Mesodermal cell (in vitro differentiated cells): ENCODE results near the gene SLC39A8.

Source experiments
- H3K27ac ChIP-seq: 2 replicates; pipeline ENCODE4 v1.7.0; 2013; ENCODE audit warnings: mild to moderate bottlenecking, low read depth, low read length, moderate library complexity; ENCODE audit not compliant: severe bottlenecking
- H3K36me3 ChIP-seq: 2 replicates; pipeline ENCODE4 v1.7.1; 2013; ENCODE audit warnings: mild to moderate bottlenecking, low read length, moderate library complexity; ENCODE audit not compliant: control insufficient read depth, insufficient read depth
- H3K4me1 ChIP-seq: one replicate; pipeline ENCODE4 v1.7.1; 2013; ENCODE audit warnings: mild to moderate bottlenecking, low read length; ENCODE audit not compliant: insufficient read depth, control insufficient read depth, poor library complexity, severe bottlenecking
- H3K4me3 ChIP-seq: 2 replicates; pipeline ENCODE4 v1.7.0; 2013; ENCODE audit warnings: low read length, control low read depth, mild to moderate bottlenecking; ENCODE audit not compliant: insufficient read depth, poor library complexity, severe bottlenecking; ENCODE audit errors: extremely low read depth
- H3K9me3 ChIP-seq: 2 replicates; pipeline ENCODE4 v1.7.1; 2013; ENCODE audit warnings: mild to moderate bottlenecking, low read length, moderate library complexity; ENCODE audit not compliant: control insufficient read depth
- WGBS, 2 experiments: methylation state at CpG; one replicate each; pipeline ENCODE4 v1.1.5; 2013; ENCODE audit warnings: missing lambda C conversion rate in 2 of 2; ENCODE audit not compliant: insufficient coverage in 2 of 2; 5-methylcytosine and 5-hydroxymethylcytosine counted together

Gene SLC39A8

DNA sequence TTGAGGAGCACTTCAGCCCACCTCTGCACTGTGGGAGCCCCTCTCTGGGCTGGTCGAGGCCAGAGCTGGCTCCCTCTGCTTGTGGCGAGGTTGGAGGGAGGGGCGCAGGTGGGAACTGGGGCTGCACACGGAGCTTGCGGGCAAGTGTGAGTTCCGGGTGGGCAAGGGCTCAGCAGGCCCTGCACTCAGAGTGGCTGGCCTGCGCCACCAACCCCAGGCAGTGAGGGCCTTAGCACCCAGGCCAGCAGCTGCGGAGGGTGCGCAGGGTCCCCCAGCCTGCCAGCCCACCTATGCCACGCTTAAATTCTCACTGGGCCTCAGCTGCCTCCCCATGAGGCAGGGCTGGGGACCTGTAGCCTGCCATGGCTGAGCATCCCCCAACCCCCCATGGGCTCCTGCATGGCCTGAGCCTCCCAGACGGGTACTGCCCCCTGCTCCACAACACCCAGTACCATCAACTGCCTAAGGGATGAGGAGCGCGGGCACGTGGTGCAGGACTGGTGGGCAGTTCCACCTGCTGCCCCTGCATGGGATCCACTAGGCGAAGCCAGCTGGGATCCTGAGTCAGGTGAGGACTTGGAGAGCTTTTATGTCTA is 110.9 kb downstream of the SLC39A8 start:
- no peaks in the 10 kb centered on the region for H3K9me3 ChIP-seq
- H3K27ac ChIP-seq, result no peak overlapping the region
- WGBS, 2 experiments, result 90 to 97% methylated on average over 10 to 13 of the region's 15 CpGs
- H3K4me3 ChIP-seq, result no peak overlapping the region
- H3K36me3 ChIP-seq, result no peaks in the 10 kb centered on the region
- H3K4me1 ChIP-seq, result no peaks in the 10 kb centered on the region

- H3K9me3 ChIP-seq, result peaks cover 5% of the 10 kb centered on the region
- H3K36me3 ChIP-seq, result no peaks in the 10 kb centered on the region
- H3K27ac ChIP-seq, result no peak overlapping the region
- H3K4me1 ChIP-seq, result no peaks in the 10 kb centered on the region
- no peak overlapping the region for H3K4me3 ChIP-seq
Observed at GRCh38 chr4:102230194-102230593, 115.1 kb downstream of the SLC39A8 start.

DNA sequence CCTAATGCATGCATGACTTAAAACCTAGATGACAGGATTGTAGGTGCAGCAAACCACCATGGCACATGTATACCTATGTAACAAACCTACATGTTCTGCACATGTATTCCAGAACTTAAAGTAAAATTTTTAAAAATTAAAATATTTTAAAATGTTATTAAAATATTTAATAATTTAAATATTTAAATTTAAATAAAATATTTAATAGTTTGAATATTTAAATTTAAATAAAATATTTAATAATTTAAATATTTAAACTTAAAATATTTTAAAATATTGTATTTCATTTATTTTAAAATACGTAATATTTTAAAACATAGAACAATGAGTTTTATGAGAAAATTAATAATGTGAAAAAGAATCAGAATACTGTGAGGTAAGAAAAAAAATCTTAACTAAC is 117.9 kb downstream of the SLC39A8 start:
- H3K4me1 ChIP-seq, result no peaks in the 10 kb centered on the region
- no peak overlapping the region for H3K27ac ChIP-seq
- H3K4me3 ChIP-seq, result no peak overlapping the region
- peaks cover 5% of the 10 kb centered on the region for H3K9me3 ChIP-seq
- WGBS, 2 experiments, result no CpG with 5 or more reads among the region's 1 CpG
- no peaks in the 10 kb centered on the region for H3K36me3 ChIP-seq

DNA sequence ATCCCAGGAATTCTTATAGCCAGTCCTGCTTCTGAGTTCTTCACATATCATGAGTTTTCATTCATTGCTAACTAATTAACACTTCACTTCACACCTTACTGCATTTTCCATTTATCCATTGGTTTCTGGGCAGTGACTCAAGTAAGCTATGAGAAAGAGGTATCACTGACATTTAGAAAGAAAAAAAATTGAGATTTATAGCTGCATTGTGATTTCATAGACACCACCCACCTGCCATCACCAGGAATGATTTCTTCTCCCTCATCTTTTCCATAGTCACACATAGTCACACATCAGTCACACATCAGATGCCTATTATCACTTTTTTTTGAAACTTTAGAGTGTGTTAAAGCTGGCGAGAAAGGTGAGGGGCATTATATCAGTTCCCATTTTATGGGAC is 121.8 kb downstream of the SLC39A8 start:
- Histone ChIP-seq H3K4me3 (no peak overlapping the region), H3K9me3 (peaks cover 2% of the 10 kb centered on the region), H3K4me1 (no peaks in the 10 kb centered on the region), H3K36me3 (no peaks in the 10 kb centered on the region), H3K27ac (no peak overlapping the region)
- WGBS, 2 experiments, result no CpG with 5 or more reads among the region's 1 CpG

DNA sequence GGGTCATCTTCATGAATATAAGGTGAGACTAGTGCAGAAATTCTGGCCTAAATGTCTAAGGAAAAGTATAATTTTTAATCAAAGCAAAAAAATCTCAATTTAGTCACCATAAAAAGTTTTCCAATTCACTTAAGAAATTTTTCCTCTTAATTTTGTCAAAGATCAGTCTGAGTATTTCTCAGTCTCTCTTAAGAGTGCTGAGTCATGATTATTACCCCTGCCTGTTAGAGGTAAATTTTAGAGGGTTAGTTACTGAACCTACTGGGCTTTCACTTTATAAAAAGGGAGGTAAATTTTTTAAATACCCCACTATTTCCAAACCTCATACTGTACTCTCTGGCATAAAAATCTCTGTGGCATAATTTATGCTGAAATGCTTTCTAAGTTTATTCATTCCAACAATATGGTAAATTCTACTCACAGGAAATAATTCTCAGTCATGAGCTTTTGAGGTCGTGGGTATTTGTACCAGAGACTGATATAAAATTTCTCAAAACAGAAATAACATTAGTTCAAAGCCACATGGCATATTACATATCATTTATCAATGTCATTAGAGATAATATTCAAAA is 122.4 kb downstream of the SLC39A8 start:
- no peaks in the 10 kb centered on the region for H3K36me3 ChIP-seq
- no peak overlapping the region for H3K4me3 ChIP-seq
- WGBS, 2 experiments, result no CpG with 5 or more reads among the region's 1 CpG
- no peak overlapping the region for H3K27ac ChIP-seq
- H3K4me1 ChIP-seq, result no peaks in the 10 kb centered on the region
- H3K9me3 ChIP-seq, result no peaks in the 10 kb centered on the region

- no peaks in the 10 kb centered on the region for H3K4me1 ChIP-seq
- no peak overlapping the region for H3K27ac ChIP-seq
- 37 to 42% methylated on average over 3 of the region's 4 CpGs for WGBS, 2 experiments
- H3K36me3 ChIP-seq, result no peaks in the 10 kb centered on the region
- H3K4me3 ChIP-seq, result no peak overlapping the region
- no peaks in the 10 kb centered on the region for H3K9me3 ChIP-seq
Observed at GRCh38 chr4:102219129-102219528, 126.2 kb downstream of the SLC39A8 start.

GRCh38 chr4:102218656-102219055 is 126.6 kb downstream of the SLC39A8 start:
- Histone ChIP-seq H3K36me3 (no peaks in the 10 kb centered on the region), H3K4me3 (no peak overlapping the region), H3K9me3 (no peaks in the 10 kb centered on the region), H3K27ac (no peak overlapping the region), H3K4me1 (no peaks in the 10 kb centered on the region)
- 60% methylated on average over 1 of the region's 3 CpGs; no CpG with 5 or more reads in 1 of the 2 experiments for WGBS, 2 experiments

DNA sequence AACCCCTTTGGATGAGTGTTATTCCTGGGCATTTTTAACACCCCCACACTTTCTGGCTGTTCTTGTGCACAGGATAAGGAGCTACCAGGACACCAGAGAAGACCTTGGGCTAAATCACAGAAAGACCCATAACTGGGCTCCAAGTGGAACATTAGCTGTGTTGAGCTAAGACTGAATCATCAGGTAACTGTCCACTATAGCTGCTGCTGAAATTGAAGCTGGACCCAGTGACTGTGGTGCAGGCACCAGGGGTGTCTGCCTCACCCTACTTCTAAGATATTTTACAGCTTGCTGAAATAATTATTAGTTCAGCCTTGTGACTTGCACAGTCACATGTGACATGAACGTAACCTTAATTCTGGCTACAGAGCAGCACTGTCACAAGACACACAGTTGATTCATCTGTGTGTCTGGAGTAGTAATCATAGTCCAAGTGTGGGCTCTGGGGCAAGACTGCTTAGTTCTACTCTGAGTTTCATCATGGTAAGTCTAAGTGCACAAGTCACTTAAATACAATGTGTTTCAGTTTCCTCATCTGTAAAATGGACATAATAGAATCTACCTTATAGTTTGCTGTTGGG is 127.4 kb downstream of the SLC39A8 start:
- no peak overlapping the region for H3K27ac ChIP-seq
- H3K36me3 ChIP-seq, result no peaks in the 10 kb centered on the region
- H3K4me1 ChIP-seq, result no peaks in the 10 kb centered on the region
- no peak overlapping the region for H3K4me3 ChIP-seq
- H3K9me3 ChIP-seq, result no peaks in the 10 kb centered on the region
- 67 to 100% methylated on average over 1 of the region's 1 CpG for WGBS, 2 experiments

DNA sequence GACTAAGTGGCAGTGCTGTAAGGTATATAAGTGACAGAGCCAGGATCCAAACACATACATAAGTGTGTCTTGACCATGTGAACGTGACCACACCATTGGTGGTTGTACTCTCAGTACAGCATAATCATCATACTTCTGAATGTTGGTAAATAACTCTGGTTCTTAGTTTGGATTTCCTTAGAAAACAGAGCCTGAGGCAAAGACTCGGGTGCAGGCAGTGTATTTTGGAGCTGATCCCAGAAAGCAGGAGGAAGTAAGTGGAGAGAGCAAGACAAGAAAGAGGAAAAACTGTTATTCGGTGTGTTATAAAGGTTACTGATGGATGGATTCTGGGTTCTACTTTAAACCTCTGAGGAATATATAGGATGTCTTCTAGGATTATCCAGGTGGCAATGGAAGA is 127.9 kb downstream of the SLC39A8 start:
- Histone ChIP-seq H3K36me3 (no peaks in the 10 kb centered on the region), H3K4me1 (no peaks in the 10 kb centered on the region), H3K9me3 (no peaks in the 10 kb centered on the region), H3K27ac (no peak overlapping the region), H3K4me3 (no peak overlapping the region)
- WGBS, 2 experiments, result 79 to 83% methylated on average over 2 to 3 of the region's 3 CpGs

DNA sequence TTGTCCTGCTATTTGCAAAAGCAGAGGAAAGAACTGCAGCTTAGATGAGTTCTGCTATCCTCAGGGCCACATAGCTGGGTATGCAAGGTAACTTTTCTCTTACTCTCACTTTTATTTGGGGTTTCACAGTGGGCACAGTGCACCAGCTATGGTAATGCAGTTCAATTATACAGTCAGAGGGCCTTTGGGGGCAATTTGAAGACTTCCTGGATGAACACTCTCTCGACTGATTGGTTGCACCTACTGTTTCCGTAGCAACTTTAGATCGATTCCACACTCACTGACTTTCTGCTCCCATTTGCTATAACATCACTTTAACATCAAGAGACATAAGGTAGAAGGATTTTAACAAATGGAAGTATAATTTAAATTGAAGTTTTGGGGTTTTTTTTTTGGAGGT is 128.6 kb downstream of the SLC39A8 start:
- no peak overlapping the region for H3K27ac ChIP-seq
- no peaks in the 10 kb centered on the region for H3K36me3 ChIP-seq
- no peaks in the 10 kb centered on the region for H3K4me1 ChIP-seq
- no peak overlapping the region for H3K4me3 ChIP-seq
- H3K9me3 ChIP-seq, result no peaks in the 10 kb centered on the region
- WGBS, 2 experiments, result 80 to 100% methylated on average over 1 of the region's 3 CpGs

DNA sequence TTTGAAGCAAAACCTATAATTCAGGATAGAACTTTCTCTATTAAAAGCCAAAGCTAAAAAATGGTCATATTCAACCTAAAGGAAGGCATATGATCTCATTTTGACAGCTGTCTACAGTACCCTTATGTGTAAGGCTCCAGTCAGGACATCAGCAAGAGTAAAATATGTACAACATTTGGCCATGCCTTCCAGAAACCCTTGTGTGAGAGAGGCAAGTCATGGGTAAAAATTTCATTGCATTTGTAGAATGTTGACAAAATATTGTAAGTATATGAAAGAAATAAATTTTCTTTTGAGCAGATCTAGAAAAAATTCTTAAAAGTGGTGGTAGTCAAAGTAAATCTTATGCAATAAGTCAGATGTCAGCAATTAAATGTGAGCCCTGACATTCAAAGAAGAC is 132.3 kb downstream of the SLC39A8 start:
- Histone ChIP-seq H3K4me3 (no peak overlapping the region), H3K4me1 (no peaks in the 10 kb centered on the region), H3K9me3 (no peaks in the 10 kb centered on the region), H3K27ac (no peak overlapping the region), H3K36me3 (no peaks in the 10 kb centered on the region)
